ENCODE data around the gene ITGA6.

Gene ITGA6

DNA sequence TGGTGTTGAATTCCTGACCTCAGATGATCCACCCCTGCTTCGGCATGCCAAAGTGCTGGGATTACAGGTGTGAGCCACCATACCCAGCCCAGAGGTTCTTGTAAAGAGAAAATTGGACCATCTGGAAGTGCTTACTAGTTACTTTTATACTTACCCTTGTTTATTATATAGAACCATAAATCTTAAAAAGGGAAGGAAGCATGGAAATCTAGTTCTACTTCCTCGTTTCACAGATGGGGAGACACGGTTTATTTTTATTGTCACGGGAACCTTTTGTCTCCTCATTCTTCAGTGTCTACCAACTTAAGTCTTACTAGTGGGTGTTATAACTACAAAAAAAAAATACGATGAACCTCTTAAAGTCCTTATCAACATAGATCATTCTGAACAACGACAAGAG lies 82.7 kb downstream of the ITGA6 start:
- POLR2A ChIA-PET, result no interaction called here
- H3K4me3 ChIP-seq (ENCODE audit: low read depth, low read length), result no peak overlapping the region
- no peak overlapping the region for H3K27ac ChIP-seq (ENCODE audit: extremely low read depth, low read depth, low read length)

DNA sequence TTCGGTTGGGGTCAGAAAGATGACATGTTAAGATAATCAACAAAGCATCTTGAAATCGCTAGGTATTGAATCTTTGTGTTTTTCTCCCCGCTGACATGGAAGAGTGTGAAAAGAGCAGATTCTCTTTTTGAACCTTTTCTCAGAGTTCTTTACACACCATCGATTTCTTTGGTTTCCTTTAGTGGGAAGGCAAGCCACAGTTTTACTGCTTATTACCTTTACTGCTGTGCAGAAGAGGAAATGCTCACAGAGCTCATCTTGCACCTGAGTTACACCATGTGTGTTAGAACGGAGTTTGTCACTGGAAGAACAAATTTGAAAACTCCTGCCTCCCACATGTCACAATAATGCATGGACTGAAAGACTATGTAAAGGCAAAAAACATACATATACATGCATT lies 83.2 kb downstream of the ITGA6 start:
- TF ChIP-seq ZNF623 (tag by site-specific recombination; IDR thresholded peaks at IDR 0.05) (no peak), ZNF654 (tag by site-specific recombination; IDR thresholded peaks at IDR 0.05; ENCODE audit: low read depth) (no peak), ZNF2 (tag by site-specific recombination; IDR thresholded peaks at IDR 0.05) (no peak), ZSCAN23 (tag by site-specific recombination; IDR thresholded peaks at IDR 0.05) (no peak), ZNF341 (tag by site-specific recombination; IDR thresholded peaks at IDR 0.05; ENCODE audit: low read depth) (no peak), GLIS2 (tag by site-specific recombination; IDR thresholded peaks at IDR 0.05) (no peak), ZNF777 (tag by site-specific recombination; IDR thresholded peaks at IDR 0.05; ENCODE audit: borderline replicate concordance) (no peak), SCRT2 (tag by site-specific recombination; IDR thresholded peaks at IDR 0.05) (no peak), ZNF610 (tag by site-specific recombination; IDR thresholded peaks at IDR 0.05; ENCODE audit: borderline replicate concordance) (no peak), ZNF664 (tag by site-specific recombination; IDR thresholded peaks at IDR 0.05) (no peak), ZNF473 (tag by site-specific recombination; IDR thresholded peaks at IDR 0.05) (no peak), ZBTB21 (tag by site-specific recombination; IDR thresholded peaks at IDR 0.05) (no peak), ZNF239 (tag by site-specific recombination; IDR thresholded peaks at IDR 0.05) (no peak), ZFP41 (tag by site-specific recombination; IDR thresholded peaks at IDR 0.05; ENCODE audit: borderline replicate concordance) (no peak)
- TF ChIP-seq, protein P1, sequence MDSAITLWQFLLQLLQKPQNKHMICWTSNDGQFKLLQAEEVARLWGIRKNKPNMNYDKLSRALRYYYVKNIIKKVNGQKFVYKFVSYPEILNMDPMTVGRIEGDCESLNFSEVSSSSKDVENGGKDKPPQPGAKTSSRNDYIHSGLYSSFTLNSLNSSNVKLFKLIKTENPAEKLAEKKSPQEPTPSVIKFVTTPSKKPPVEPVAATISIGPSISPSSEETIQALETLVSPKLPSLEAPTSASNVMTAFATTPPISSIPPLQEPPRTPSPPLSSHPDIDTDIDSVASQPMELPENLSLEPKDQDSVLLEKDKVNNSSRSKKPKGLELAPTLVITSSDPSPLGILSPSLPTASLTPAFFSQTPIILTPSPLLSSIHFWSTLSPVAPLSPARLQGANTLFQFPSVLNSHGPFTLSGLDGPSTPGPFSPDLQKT (IDR thresholded peaks at IDR 0.05; ENCODE audit: borderline replicate concordance, low read depth, low read length), result no peak
- TF ChIP-seq, protein P2, sequence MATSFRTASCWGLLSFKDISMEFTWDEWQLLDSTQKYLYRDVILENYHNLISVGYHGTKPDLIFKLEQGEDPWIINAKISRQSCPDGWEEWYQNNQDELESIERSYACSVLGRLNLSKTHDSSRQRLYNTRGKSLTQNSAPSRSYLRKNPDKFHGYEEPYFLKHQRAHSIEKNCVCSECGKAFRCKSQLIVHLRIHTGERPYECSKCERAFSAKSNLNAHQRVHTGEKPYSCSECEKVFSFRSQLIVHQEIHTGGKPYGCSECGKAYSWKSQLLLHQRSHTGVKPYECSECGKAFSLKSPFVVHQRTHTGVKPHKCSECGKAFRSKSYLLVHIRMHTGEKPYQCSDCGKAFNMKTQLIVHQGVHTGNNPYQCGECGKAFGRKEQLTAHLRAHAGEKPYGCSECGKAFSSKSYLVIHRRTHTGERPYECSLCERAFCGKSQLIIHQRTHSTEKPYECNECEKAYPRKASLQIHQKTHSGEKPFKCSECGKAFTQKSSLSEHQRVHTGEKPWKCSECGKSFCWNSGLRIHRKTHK (tag by site-specific recombination; IDR thresholded peaks at IDR 0.05), result no peak
- TF ChIP-seq, protein P3, sequence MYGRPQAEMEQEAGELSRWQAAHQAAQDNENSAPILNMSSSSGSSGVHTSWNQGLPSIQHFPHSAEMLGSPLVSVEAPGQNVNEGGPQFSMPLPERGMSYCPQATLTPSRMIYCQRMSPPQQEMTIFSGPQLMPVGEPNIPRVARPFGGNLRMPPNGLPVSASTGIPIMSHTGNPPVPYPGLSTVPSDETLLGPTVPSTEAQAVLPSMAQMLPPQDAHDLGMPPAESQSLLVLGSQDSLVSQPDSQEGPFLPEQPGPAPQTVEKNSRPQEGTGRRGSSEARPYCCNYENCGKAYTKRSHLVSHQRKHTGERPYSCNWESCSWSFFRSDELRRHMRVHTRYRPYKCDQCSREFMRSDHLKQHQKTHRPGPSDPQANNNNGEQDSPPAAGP (tag by site-specific recombination; IDR thresholded peaks at IDR 0.05), result no peak
- Histone ChIP-seq H3K4me1 (ENCODE audit: control insufficient read depth, insufficient read depth, low read length) (no peaks in the 10 kb centered on the region), H3K27ac (ENCODE audit: extremely low read depth, low read depth, low read length) (no peak overlapping the region), H3K9me3 (ENCODE audit: control insufficient read depth, insufficient read depth, low read depth, low read length) (no peaks in the 10 kb centered on the region), H3K4me3 (ENCODE audit: low read depth, low read length) (no peak overlapping the region), H3K36me3 (ENCODE audit: control insufficient read depth in 2 of 2, insufficient read depth in 1 of 2, low read length in 2 of 2) (no peaks in the 10 kb centered on the region)
- POLR2A ChIA-PET, result no interaction called here
- CTCF ChIA-PET, result no interaction called here

More for the DNA sequence above, 82.7 kb downstream of the ITGA6 start:
- no peaks in the 10 kb centered on the region for H3K4me1 ChIP-seq (ENCODE audit: control insufficient read depth, insufficient read depth, low read length)
- TF ChIP-seq, protein P4, sequence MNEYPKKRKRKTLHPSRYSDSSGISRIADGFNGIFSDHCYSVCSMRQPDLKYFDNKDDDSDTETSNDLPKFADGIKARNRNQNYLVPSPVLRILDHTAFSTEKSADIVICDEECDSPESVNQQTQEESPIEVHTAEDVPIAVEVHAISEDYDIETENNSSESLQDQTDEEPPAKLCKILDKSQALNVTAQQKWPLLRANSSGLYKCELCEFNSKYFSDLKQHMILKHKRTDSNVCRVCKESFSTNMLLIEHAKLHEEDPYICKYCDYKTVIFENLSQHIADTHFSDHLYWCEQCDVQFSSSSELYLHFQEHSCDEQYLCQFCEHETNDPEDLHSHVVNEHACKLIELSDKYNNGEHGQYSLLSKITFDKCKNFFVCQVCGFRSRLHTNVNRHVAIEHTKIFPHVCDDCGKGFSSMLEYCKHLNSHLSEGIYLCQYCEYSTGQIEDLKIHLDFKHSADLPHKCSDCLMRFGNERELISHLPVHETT (tag by site-specific recombination; IDR thresholded peaks at IDR 0.05), result no peak
- TF ChIP-seq ZNF366 (tag by site-specific recombination; conservative IDR thresholded peaks at IDR 0.05), result no peak
- TF ChIP-seq YY1 (tag by site-specific recombination; IDR thresholded peaks at IDR 0.05), result no peak
- no peak for TF ChIP-seq ZSCAN16 (tag by site-specific recombination; IDR thresholded peaks at IDR 0.05)
- no peak for TF ChIP-seq ZNF248 (tag by site-specific recombination; IDR thresholded peaks at IDR 0.05)
- no peak for TF ChIP-seq MYNN (tag by site-specific recombination; IDR thresholded peaks at IDR 0.05; ENCODE audit: borderline replicate concordance)
- TF ChIP-seq ZNF292 (tag by site-specific recombination; IDR thresholded peaks at IDR 0.05; ENCODE audit: borderline replicate concordance, low read depth), result no peak
- TF ChIP-seq ZNF404 (tag by site-specific recombination; IDR thresholded peaks at IDR 0.05), result no peak
- TF ChIP-seq ZNF670 (tag by site-specific recombination; IDR thresholded peaks at IDR 0.05; ENCODE audit: low read depth), result no peak
- TF ChIP-seq ZBTB48 (tag by site-specific recombination; IDR thresholded peaks at IDR 0.05), result no peak
- TF ChIP-seq, protein P5, sequence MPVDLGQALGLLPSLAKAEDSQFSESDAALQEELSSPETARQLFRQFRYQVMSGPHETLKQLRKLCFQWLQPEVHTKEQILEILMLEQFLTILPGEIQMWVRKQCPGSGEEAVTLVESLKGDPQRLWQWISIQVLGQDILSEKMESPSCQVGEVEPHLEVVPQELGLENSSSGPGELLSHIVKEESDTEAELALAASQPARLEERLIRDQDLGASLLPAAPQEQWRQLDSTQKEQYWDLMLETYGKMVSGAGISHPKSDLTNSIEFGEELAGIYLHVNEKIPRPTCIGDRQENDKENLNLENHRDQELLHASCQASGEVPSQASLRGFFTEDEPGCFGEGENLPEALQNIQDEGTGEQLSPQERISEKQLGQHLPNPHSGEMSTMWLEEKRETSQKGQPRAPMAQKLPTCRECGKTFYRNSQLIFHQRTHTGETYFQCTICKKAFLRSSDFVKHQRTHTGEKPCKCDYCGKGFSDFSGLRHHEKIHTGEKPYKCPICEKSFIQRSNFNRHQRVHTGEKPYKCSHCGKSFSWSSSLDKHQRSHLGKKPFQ (tag by site-specific recombination; IDR thresholded peaks at IDR 0.05), result no peak
- TF ChIP-seq ZNF626 (tag by site-specific recombination; IDR thresholded peaks at IDR 0.05), result no peak
- no peak for TF ChIP-seq ZNF747 (tag by site-specific recombination; IDR thresholded peaks at IDR 0.05)
- TF ChIP-seq ZNF175 (tag by site-specific recombination; IDR thresholded peaks at IDR 0.05), result no peak
- H3K9me3 ChIP-seq (ENCODE audit: control insufficient read depth, insufficient read depth, low read depth, low read length), result no peaks in the 10 kb centered on the region
- CTCF ChIA-PET, result no interaction called here
- H3K36me3 ChIP-seq (ENCODE audit: control insufficient read depth in 2 of 2, insufficient read depth in 1 of 2, low read length in 2 of 2), result no peaks in the 10 kb centered on the region

Data from HEK293 (cell line).